OCI-LY3 (cell line): ENCODE results near the gene THOC6.

Experiments
- H2AFZ ChIP-seq: fragments of 200-600, 300-600 bp; shearing (Covaris generic); 2 replicates; pipeline ENCODE4 v1.6.0; 2014; ENCODE audit warnings: antibody characterized with exemption, low read depth, low read length
- H3K27ac ChIP-seq: fragments of 200-600, 300-600 bp; sonication (generic); 2 replicates; pipeline ENCODE4 v1.5.1; 2014; ENCODE audit warnings: mild to moderate bottlenecking, low read length, moderate library complexity, mixed read lengths
- H3K27me3 ChIP-seq: fragments of 200-600, 300-600 bp; sonication (generic); 2 replicates; pipeline ENCODE4 v1.6.1; 2014; ENCODE audit warnings: low read depth, low read length, mixed read lengths
- H3K36me3 ChIP-seq: fragments of 200-600, 300-600 bp; sonication (generic); replicated peaks from 2 replicates; pipeline ENCODE3; 2014; ENCODE audit warnings: low read depth, low read length, mixed read lengths
- H3K4me1 ChIP-seq: fragments of 300-600, 200-600 bp; sonication (generic); 2 replicates; pipeline ENCODE4 v1.6.1; 2014; ENCODE audit warnings: low read length, mixed read lengths
- H3K4me2 ChIP-seq: fragments of 200-600, 300-600 bp; sonication (generic); 2 replicates; pipeline ENCODE4 v1.6.1; 2014; ENCODE audit warnings: low read length, mixed read lengths
- H3K4me3 ChIP-seq: fragments of 300-600, 200-600 bp; sonication (generic); 2 replicates; pipeline ENCODE4 v1.5.1; 2014; ENCODE audit warnings: antibody characterized with exemption, mild to moderate bottlenecking, low read length, moderate library complexity
- H3K79me2 ChIP-seq: fragments of 300-600, 200-600 bp; shearing (Covaris generic); 2 replicates; pipeline ENCODE4 v1.6.1; 2014; ENCODE audit warnings: mild to moderate bottlenecking, low read length, mixed read lengths
- H3K9ac ChIP-seq: fragments of 300-600, 200-600 bp; shearing (Covaris generic); 2 replicates; pipeline ENCODE4 v1.6.0; 2014; ENCODE audit warnings: mild to moderate bottlenecking, low read length, moderate library complexity
- H3K9me3 ChIP-seq: fragments of 200-600, 300-600 bp; shearing (Covaris generic); 2 replicates; pipeline ENCODE4 v1.6.1; 2014; ENCODE audit warnings: low read length, mixed read lengths; ENCODE audit not compliant: insufficient read depth
- H4K20me1 ChIP-seq: fragments of 200-600, 300-600 bp; sonication (generic); 2 replicates; pipeline ENCODE4 v1.6.1; 2016; ENCODE audit warnings: low read length, mixed read lengths; ENCODE audit not compliant: insufficient read depth
- CTCF ChIP-seq: fragments of 200-600, 300-600 bp; sonication (generic); IDR thresholded peaks from 2 replicates; pipeline ENCODE4 v1.5.1; 2014; ENCODE audit warnings: antibody characterized with exemption, low read length, low read depth
- EZH2phosphoT487 ChIP-seq: fragments of 200-600 bp; shearing (Covaris generic); IDR thresholded peaks from 2 replicates; pipeline ENCODE4 v1.6.1; 2018; ENCODE audit warnings: antibody characterized with exemption, mixed run types, low read depth

The THOC6 gene

GRCh38 chr16:3038896-3039295 is 15.1 kb downstream of the THOC6 start:
- peaks cover 16% of the 10 kb centered on the region for H3K27me3 ChIP-seq
- TF ChIP-seq CTCF (no peak), EZH2phosphoT487 (no peak)
- no peak overlapping the region for H3K4me3 ChIP-seq
- no peak overlapping the region for H3K4me2 ChIP-seq
- H2AFZ ChIP-seq = no peak overlapping the region
- H3K79me2 ChIP-seq = no peaks in the 10 kb centered on the region
- no peaks in the 10 kb centered on the region for H4K20me1 ChIP-seq
- no peak overlapping the region for H3K9ac ChIP-seq
- no peaks in the 10 kb centered on the region for H3K36me3 ChIP-seq
- H3K4me1 ChIP-seq = peaks cover 2% of the 10 kb centered on the region; the same call in 1 of the 2 replicates
- no peaks in the 10 kb centered on the region for H3K9me3 ChIP-seq
- no peak overlapping the region for H3K27ac ChIP-seq

GRCh38 chr16:3042376-3042775 is 18.5 kb downstream of the THOC6 start:
- Histone ChIP-seq H3K27ac (no peak overlapping the region), H2AFZ (no peak overlapping the region), H3K4me1 (peaks cover 6% of the 10 kb centered on the region; the same call in 1 of the 2 replicates), H3K36me3 (no peaks in the 10 kb centered on the region), H3K79me2 (no peaks in the 10 kb centered on the region), H3K27me3 (no peaks in the 10 kb centered on the region), H4K20me1 (no peaks in the 10 kb centered on the region), H3K9me3 (no peaks in the 10 kb centered on the region), H3K9ac (no peak overlapping the region), H3K4me3 (no peak overlapping the region), H3K4me2 (no peak overlapping the region)
- TF ChIP-seq CTCF (no peak), EZH2phosphoT487 (no peak)

DNA sequence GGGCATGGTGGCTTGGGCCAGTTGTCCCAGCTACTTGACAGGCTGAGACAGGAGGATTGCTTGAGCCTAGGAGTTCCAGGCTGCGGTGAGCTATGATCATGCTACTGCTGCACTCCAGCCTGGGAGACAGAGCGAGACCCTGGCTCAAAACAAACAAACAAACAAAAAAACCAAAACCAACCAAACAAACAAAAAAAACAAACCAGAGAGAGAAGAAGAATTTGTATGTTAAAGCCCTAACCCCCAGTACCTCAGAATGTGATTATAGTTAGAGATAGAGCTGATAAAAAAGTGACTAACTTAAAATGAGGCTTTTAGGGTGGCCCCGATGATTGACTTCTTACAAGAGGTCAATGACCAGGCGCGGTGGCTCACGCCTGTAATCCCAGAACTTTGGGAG is 20.9 kb downstream of the THOC6 start:
- H3K4me2 ChIP-seq = peak overlapping the region; percentile 85
- no peak overlapping the region for H2AFZ ChIP-seq
- no peaks in the 10 kb centered on the region for H3K27me3 ChIP-seq
- no peaks in the 10 kb centered on the region for H4K20me1 ChIP-seq
- H3K9ac ChIP-seq = no peak overlapping the region
- 0 out of 2 replicates have a peak, but pooled peaks cover 4% of the 10 kb centered on the region for H3K4me1 ChIP-seq
- H3K27ac ChIP-seq = no peak overlapping the region
- no peaks in the 10 kb centered on the region for H3K9me3 ChIP-seq
- no peak for TF ChIP-seq CTCF
- TF ChIP-seq EZH2phosphoT487 = no peak
- no peaks in the 10 kb centered on the region for H3K79me2 ChIP-seq
- H3K4me3 ChIP-seq = peak overlapping the region; percentile 86
- H3K36me3 ChIP-seq = no peaks in the 10 kb centered on the region

DNA sequence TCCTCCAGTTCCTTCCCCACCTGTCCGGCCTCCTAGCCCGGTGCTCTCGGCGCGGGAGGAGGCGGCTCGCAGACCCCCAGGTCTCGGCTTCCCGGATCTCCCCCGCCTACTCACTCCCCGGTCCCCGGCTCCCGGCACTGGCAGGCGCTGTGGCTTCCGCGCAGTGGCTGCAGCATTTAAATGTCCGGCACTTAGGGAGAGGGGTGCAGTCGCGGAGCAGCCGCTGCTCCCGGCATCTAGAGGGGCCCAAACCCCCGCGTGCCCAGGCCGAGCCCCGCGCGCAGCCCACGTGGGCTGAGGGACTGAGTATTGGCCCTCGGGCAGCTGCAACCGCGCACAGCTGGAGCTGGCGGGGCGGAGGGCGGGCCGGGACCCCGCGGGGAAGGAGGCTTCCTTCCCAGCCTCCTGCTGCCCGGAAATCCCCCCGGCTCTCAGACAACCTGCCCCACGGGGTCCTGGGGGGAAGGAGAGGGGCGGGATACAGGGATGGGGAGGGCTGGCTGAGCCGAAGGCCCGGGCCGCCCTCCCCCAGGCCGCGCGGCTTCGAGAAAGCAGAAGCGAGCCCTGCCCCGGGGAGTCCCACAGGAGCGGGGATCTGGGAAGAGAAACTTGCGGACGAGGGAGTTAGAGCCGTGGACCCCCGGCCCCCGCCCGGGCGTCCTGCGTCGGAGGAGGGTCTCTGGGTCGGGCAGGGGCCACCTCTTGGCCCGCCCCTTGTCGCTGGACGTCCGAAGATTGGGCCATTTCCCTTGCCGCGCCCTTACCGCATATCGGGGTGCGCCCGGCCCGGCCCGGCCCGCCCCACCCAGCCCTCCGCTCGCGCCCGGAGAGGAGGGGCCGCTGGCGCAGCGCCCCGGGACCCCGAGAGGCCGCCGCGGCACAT is 22.2 kb downstream of the THOC6 start, which contains the start of gene MMP25:
Gene MMP25, plus strand, starts transcription at position 804 of the 883 bp plus-strand sequence. CDS start 357 bp downstream, outside the sequence.
- H3K4me3 ChIP-seq = peak within 1 kb of the TSS; percentile 86
- H3K27me3 ChIP-seq = no peaks in the 10 kb centered on the region

More for the DNA sequence above, 22.2 kb downstream of the THOC6 start, which contains the start of gene MMP25:
- Histone ChIP-seq H4K20me1 (no peaks in the 10 kb centered on the region), H3K79me2 (no peaks in the 10 kb centered on the region), H2AFZ (peak within 1 kb of the TSS; percentile 67), H3K4me2 (peak within 1 kb of the TSS; percentile 85), H3K9ac (peak within 1 kb of the TSS; percentile 85), H3K4me1 (0 out of 2 replicates have a peak, but pooled peaks cover 4% of the 10 kb centered on the region), H3K36me3 (no peaks in the 10 kb centered on the region), H3K9me3 (no peaks in the 10 kb centered on the region), H3K27ac (peak within 1 kb of the TSS; percentile 36; the same call in 1 of the 2 replicates)
- TF ChIP-seq EZH2phosphoT487 = no peak
- TF ChIP-seq CTCF = no peak
